PC-3 (cell line): ENCODE results near the gene ATP2B2. TPM values are rescaled to one million over a fixed set of nuclear protein-coding genes. Genes with fewer than 3 reads are reported as not detected.

Experiments
- ATAC-seq: fragments of 200-7000 bp; cut with Tn5 transposase; 2 replicates; pipeline ENCODE4 v1.9.1; 2020; ENCODE audit warnings: mild to moderate bottlenecking, moderate library complexity
- BruUV-seq: library from RNA; stranded (reverse); fragments of 400-500 nt; replicated peaks from 2 replicates; lab custom pipeline; 2021; lab: Mats Ljungman, UMichigan
- CTCF ChIA-PET: fragments of 300-600 bp; sonication (Branson Sonifier 250); formaldehyde crosslinking; loops from one replicate; lab custom pipeline; 2022; ENCODE audit warnings: antibody characterized with exemption; lab: Charles Lee
- POLR2A ChIA-PET: fragments of 300-600 bp; sonication (Branson Sonifier 250); formaldehyde crosslinking; loops from one replicate; lab custom pipeline; 2022; ENCODE audit warnings: antibody characterized with exemption; ENCODE audit not compliant: unreplicated experiment; lab: Charles Lee
- DNase-seq: peaks from one replicate; pipeline ENCODE4 v3.0.0-alpha.2; 2015
- H2AFZ ChIP-seq: fragments of 300-600 bp; sonication (generic); 2 replicates; pipeline ENCODE4 v1.6.0; 2016; ENCODE audit warnings: antibody characterized with exemption, low read length
- H3F3A ChIP-seq: fragments of 300-600 bp; sonication (generic); one replicate; pipeline ENCODE4 v1.6.0; 2017; ENCODE audit warnings: antibody characterized with exemption, low read length, control low read depth, mild to moderate bottlenecking; ENCODE audit not compliant: unreplicated experiment
- H3K27ac ChIP-seq: fragments of 300-600 bp; sonication (generic); 2 replicates; pipeline ENCODE4 v1.5.1; 2016; ENCODE audit warnings: mild to moderate bottlenecking, low read length
- H3K27me3 ChIP-seq: fragments of 300-600 bp; sonication (generic); 2 replicates; pipeline ENCODE4 v1.6.1; 2016; ENCODE audit warnings: low read length, mixed read lengths
- H3K36me3 ChIP-seq: fragments of 300-600 bp; sonication (generic); 2 replicates; pipeline ENCODE4 v1.6.1; 2016; ENCODE audit warnings: low read depth, mixed run types, low read length, mixed read lengths
- H3K4me1 ChIP-seq: fragments of 300-600 bp; sonication (generic); 2 replicates; pipeline ENCODE4 v1.5.1; 2016; ENCODE audit warnings: low read length; ENCODE audit not compliant: insufficient read depth
- H3K4me2 ChIP-seq: fragments of 300-600 bp; sonication (generic); 2 replicates; pipeline ENCODE4 v1.6.0; 2016; ENCODE audit warnings: low read length
- H3K4me3 ChIP-seq: fragments of 300-600 bp; sonication (generic); 2 replicates; pipeline ENCODE4 v1.5.1; 2016; ENCODE audit warnings: mild to moderate bottlenecking, low read length, mixed read lengths
- H3K79me2 ChIP-seq: fragments of 300-600 bp; sonication (generic); 2 replicates; pipeline ENCODE4 v1.6.1; 2017; ENCODE audit warnings: low read length, mixed read lengths
- H3K9ac ChIP-seq: fragments of 300-600 bp; sonication (generic); 2 replicates; pipeline ENCODE4 v1.6.0; 2016; ENCODE audit warnings: mild to moderate bottlenecking, low read length
- H3K9me2 ChIP-seq: fragments of 300-600 bp; sonication (generic); replicated peaks from 2 replicates; pipeline ENCODE4 v1.6.1; 2016; ENCODE audit warnings: mixed run types, low read length, mixed read lengths
- H3K9me3 ChIP-seq: fragments of 300-600 bp; sonication (generic); 2 replicates; pipeline ENCODE4 v1.6.1; 2016; ENCODE audit warnings: low read length, mixed read lengths
- H4K20me1 ChIP-seq: fragments of 300-600 bp; sonication (generic); 2 replicates; pipeline ENCODE4 v1.6.1; 2016; ENCODE audit warnings: low read length, mixed read lengths
- EZH2 ChIP-seq: fragments of 300-600 bp; sonication (generic); IDR thresholded peaks from one replicate; pipeline ENCODE4 v1.6.1; 2017; ENCODE audit warnings: antibody characterized with exemption, mild to moderate bottlenecking, low read length; ENCODE audit not compliant: unreplicated experiment
- EZH2phosphoT487 ChIP-seq: fragments of 300-600 bp; sonication (generic); IDR thresholded peaks from 2 replicates; pipeline ENCODE4 v1.6.1; 2018; ENCODE audit warnings: mild to moderate bottlenecking, antibody characterized with exemption, low read length, borderline replicate concordance
- intact Hi-C: fragments of 100-400 bp; cut with micrococcal nuclease; formaldehyde crosslinking; loops from 2 replicates; pipeline ENCODE4 v1.9.0; 2023
- total RNA-seq: library from RNA; depleted of rRNA; stranded (reverse); fragments of >200 nt; gene quantifications from 2 replicates; pipeline ENCODE4 v1.2.3, GENCODE V29; 2014
- TF ChIP-seq, protein P1 (sequence below): fragments of 300-600 bp; sonication (generic); conservative IDR thresholded peaks from 2 replicates; pipeline ENCODE4 v1.5.1; 2017; ENCODE audit warnings: antibody characterized with exemption, low read depth, mild to moderate bottlenecking, low read length

Gene ATP2B2
- total RNA-seq, 1 experiment from 2014 or later: not detected

DNA sequence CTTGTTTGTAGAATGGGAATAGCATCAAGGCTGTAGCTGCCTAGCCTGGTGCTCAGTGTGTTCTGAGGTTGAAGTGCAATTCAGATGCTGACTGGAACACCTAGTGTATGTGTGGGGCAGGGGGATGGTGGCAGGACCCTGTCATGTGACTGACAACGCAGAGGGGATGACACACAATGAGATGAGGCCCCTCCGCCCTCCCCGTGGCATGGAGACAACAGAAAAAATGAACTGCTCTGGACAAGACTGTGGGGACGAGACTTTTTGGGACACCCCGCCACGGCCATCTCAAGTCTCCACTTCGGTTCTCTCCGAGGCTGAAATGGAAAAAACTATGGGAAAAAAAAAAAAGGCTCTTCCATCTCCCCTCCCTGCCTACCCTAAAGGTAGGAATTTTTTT lies 174.1 kb downstream of the ATP2B2 start:
- Histone ChIP-seq H3K4me3 (no peak overlapping the region), H3K4me2 (no peak overlapping the region), H3K27me3 (peaks cover 54% of the 10 kb centered on the region), H3K9me2 (no peaks in the 10 kb centered on the region), H3K36me3 (no peaks in the 10 kb centered on the region), H3K9ac (no peak overlapping the region), H2AFZ (no peak overlapping the region), H3K4me1 (no peaks in the 10 kb centered on the region), H4K20me1 (no peaks in the 10 kb centered on the region), H3K79me2 (no peaks in the 10 kb centered on the region), H3K9me3 (no peaks in the 10 kb centered on the region), H3F3A (no peaks in the 10 kb centered on the region), H3K27ac (no peak overlapping the region)
- intact Hi-C loops: no loop called here
- BruUV-seq: no TSS peak
- ATAC-seq (no peak), DNase-seq (no peak)
- TF ChIP-seq EZH2 (no peak), EZH2phosphoT487 (no peak)
- TF ChIP-seq, protein P1, sequence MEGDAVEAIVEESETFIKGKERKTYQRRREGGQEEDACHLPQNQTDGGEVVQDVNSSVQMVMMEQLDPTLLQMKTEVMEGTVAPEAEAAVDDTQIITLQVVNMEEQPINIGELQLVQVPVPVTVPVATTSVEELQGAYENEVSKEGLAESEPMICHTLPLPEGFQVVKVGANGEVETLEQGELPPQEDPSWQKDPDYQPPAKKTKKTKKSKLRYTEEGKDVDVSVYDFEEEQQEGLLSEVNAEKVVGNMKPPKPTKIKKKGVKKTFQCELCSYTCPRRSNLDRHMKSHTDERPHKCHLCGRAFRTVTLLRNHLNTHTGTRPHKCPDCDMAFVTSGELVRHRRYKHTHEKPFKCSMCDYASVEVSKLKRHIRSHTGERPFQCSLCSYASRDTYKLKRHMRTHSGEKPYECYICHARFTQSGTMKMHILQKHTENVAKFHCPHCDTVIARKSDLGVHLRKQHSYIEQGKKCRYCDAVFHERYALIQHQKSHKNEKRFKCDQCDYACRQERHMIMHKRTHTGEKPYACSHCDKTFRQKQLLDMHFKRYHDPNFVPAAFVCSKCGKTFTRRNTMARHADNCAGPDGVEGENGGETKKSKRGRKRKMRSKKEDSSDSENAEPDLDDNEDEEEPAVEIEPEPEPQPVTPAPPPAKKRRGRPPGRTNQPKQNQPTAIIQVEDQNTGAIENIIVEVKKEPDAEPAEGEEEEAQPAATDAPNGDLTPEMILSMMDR: no peak
- CTCF ChIA-PET: no interaction called here
- POLR2A ChIA-PET: no interaction called here

DNA sequence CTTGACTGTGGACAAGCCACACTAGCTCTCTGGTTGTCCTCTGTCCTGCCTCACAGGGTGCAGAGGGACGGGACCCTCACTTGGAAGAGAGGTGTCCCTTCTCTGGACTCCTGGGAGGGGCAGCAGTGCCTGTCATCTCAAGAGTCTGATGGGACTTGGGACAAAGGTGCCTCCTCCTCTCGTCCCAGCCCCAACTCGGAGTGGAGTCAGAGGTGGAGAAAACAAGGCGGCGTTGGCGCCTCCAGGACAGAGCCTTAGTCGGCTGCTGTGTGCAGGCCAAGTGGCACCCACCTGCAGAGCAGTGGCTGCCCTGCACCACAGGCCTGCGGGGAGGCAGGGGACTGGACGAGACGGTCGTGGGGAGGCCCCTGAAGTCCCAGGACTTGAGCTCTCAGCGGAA lies 175.1 kb downstream of the ATP2B2 start:
- H2AFZ ChIP-seq: no peak overlapping the region
- H3K9ac ChIP-seq: no peak overlapping the region
- H4K20me1 ChIP-seq: no peaks in the 10 kb centered on the region
- H3K9me3 ChIP-seq: no peaks in the 10 kb centered on the region
- H3K9me2 ChIP-seq: no peaks in the 10 kb centered on the region
- CTCF ChIA-PET: no interaction called here
- no peaks in the 10 kb centered on the region for H3F3A ChIP-seq
- BruUV-seq: no TSS peak
- POLR2A ChIA-PET: no interaction called here
- peaks cover 64% of the 10 kb centered on the region for H3K27me3 ChIP-seq
- no peak overlapping the region for H3K4me2 ChIP-seq
- H3K79me2 ChIP-seq: no peaks in the 10 kb centered on the region
- no peak overlapping the region for H3K4me3 ChIP-seq
- intact Hi-C loops: no loop called here
- H3K27ac ChIP-seq: no peak overlapping the region
- H3K36me3 ChIP-seq: no peaks in the 10 kb centered on the region
- DNase-seq: no peak
- ATAC-seq: no peak
- TF ChIP-seq, protein P1: no peak
- TF ChIP-seq EZH2phosphoT487: no peak
- no peak for TF ChIP-seq EZH2
- H3K4me1 ChIP-seq: no peaks in the 10 kb centered on the region

DNA sequence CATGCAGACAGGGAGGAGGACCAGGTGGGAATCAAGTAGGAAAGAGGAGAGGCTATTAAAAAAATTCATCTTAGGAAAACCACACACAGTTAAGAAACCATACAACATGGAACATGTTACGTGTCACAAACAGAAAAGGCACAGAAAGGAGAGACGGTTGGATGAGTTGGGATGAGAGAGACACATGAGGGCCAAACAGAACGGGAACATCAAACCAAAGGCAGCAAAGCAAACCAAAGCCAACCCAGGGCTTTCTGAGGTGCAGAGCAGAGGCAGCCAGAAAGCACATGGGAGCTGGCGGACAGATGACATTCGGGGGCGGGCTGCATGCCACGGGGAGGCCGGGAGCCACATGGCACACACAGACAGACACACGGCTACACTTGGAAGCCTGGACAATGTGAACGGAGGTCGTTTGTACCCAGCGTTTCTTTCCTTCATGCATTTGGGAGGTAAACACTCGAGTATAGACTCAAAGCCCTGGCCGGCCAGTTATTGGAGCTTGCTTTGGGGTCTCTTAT lies 175.8 kb downstream of the ATP2B2 start:
- H3K9me2 ChIP-seq: no peaks in the 10 kb centered on the region
- ChIA-PET POLR2A (no interaction called here), CTCF (no interaction called here)
- DNase-seq (no peak), ATAC-seq (no peak)
- no peaks in the 10 kb centered on the region for H3K79me2 ChIP-seq
- no peaks in the 10 kb centered on the region for H4K20me1 ChIP-seq
- H3K27ac ChIP-seq: no peak overlapping the region
- H3K9ac ChIP-seq: no peak overlapping the region
- TF ChIP-seq EZH2 (no peak), EZH2phosphoT487 (no peak)
- TF ChIP-seq, protein P1: no peak
- no peaks in the 10 kb centered on the region for H3F3A ChIP-seq
- peaks cover 71% of the 10 kb centered on the region for H3K27me3 ChIP-seq
- H3K4me2 ChIP-seq: no peak overlapping the region
- no peaks in the 10 kb centered on the region for H3K36me3 ChIP-seq
- no peak overlapping the region for H2AFZ ChIP-seq
- BruUV-seq: no TSS peak
- H3K9me3 ChIP-seq: no peaks in the 10 kb centered on the region
- H3K4me3 ChIP-seq: no peak overlapping the region
- intact Hi-C loops: no loop called here
- no peaks in the 10 kb centered on the region for H3K4me1 ChIP-seq
